ENCODE data around the gene CAMK1G. TPM values are rescaled to one million over a fixed set of nuclear protein-coding genes. Genes with fewer than 3 reads are reported as not detected.

Gene CAMK1G
- polyA plus RNA-seq, 2 donors, result 0.01 TPM; not detected in 1

DNA sequence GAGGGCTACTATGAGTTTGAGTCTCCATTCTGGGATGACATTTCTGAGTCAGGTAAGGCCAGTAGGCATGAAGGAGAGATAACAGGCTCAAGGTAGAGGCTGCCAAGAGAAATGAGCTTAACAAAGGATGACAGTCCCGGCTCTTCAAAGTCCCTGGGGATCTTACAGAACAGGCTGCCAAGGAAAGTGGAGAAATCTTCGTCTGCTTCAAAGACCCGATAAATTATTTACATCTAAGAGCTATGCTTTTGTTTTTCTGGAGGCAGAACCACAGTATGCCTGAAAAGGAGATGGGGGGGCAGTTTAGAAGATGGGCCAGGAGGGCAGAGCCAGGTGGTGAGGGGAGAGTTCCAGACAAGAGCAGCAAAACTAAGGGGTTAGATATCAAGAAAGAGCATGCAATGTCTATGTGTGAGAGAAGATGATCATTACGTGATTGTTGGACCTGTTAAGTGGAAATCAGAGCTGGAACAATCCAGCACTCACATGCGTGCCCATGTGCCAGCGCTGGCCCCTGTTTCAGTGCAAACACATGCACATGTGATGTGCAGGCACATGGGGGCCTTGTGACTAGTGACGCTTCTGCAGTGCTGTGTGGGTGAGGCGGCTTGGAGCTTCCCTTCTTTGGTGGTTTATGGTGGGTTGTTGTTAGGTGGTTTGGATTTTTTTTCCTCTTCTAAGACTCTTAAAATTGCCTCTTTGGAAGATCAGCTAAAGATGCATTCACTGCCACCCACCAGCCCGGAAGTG, 25.7 kb downstream of the CAMK1G start:
- WGBS, 2 donors, result 81 to 84% methylated on average over 9 of the region's 9 CpGs
- Histone ChIP-seq H3K27ac (ENCODE audit: low read depth in 2 of 2, low read length in 1 of 2) (no peak overlapping the region), H3K36me3 (ENCODE audit: control insufficient read depth in 2 of 2, insufficient read depth in 2 of 2, low read length in 1 of 2) (no peaks in the 10 kb centered on the region), H3K4me3 (ENCODE audit: low read depth in 1 of 2, low read length in 2 of 2) (no peak overlapping the region), H3K4me1 (ENCODE audit: control insufficient read depth in 2 of 2, insufficient read depth in 2 of 2, low read length in 1 of 2) (peaks cover 0 to 4% of the 10 kb centered on the region in 2 donors), H3K27me3 (ENCODE audit: control insufficient read depth in 1 of 2, insufficient read depth in 2 of 2, low read length in 2 of 2) (no peaks in the 10 kb centered on the region), H3K9me3 (ENCODE audit: control insufficient read depth in 2 of 2, insufficient read depth in 1 of 2, low read depth in 1 of 2, low read length in 1 of 2) (no peaks in the 10 kb centered on the region)

GRCh38 chr1:209609791-209610630, 26.5 kb downstream of the CAMK1G start:
- no peak overlapping the region for H3K27ac ChIP-seq (ENCODE audit: low read depth in 2 of 2, low read length in 1 of 2)
- 79 to 89% methylated on average over 8 of the region's 8 CpGs for whole genome bisulfite sequencing, 2 donors
- peaks cover 0 to 1% of the 10 kb centered on the region in 2 donors for H3K36me3 ChIP-seq (ENCODE audit: control insufficient read depth in 2 of 2, insufficient read depth in 2 of 2, low read length in 1 of 2)
- H3K4me1 ChIP-seq (ENCODE audit: control insufficient read depth in 2 of 2, insufficient read depth in 2 of 2, low read length in 1 of 2), result peaks cover 0 to 4% of the 10 kb centered on the region in 2 donors
- H3K9me3 ChIP-seq (ENCODE audit: control insufficient read depth in 2 of 2, insufficient read depth in 1 of 2, low read depth in 1 of 2, low read length in 1 of 2), result no peaks in the 10 kb centered on the region
- no peaks in the 10 kb centered on the region for H3K27me3 ChIP-seq (ENCODE audit: control insufficient read depth in 1 of 2, insufficient read depth in 2 of 2, low read length in 2 of 2)
- no peak overlapping the region for H3K4me3 ChIP-seq (ENCODE audit: low read depth in 1 of 2, low read length in 2 of 2)

DNA sequence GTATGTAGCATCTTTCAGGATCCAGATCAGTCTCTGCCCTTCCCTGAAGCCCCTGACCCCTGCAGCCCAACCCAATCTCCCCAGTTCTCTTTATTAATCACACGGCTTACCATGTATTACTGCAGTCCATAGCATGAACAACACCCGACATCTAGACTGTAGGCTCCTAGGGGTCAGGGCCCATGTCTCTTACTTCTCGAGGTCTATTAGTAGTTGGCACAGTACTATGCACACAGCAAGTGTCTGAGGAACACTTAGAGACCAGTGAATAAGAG, 27.1 kb downstream of the CAMK1G start:
- Histone ChIP-seq H3K4me1 (ENCODE audit: control insufficient read depth in 2 of 2, insufficient read depth in 2 of 2, low read length in 1 of 2) (peaks cover 0 to 4% of the 10 kb centered on the region in 2 donors), H3K9me3 (ENCODE audit: control insufficient read depth in 2 of 2, insufficient read depth in 1 of 2, low read depth in 1 of 2, low read length in 1 of 2) (no peaks in the 10 kb centered on the region), H3K27ac (ENCODE audit: low read depth in 2 of 2, low read length in 1 of 2) (no peak overlapping the region), H3K27me3 (ENCODE audit: control insufficient read depth in 1 of 2, insufficient read depth in 2 of 2, low read length in 2 of 2) (no peaks in the 10 kb centered on the region), H3K36me3 (ENCODE audit: control insufficient read depth in 2 of 2, insufficient read depth in 2 of 2, low read length in 1 of 2) (peaks cover 0 to 5% of the 10 kb centered on the region in 2 donors), H3K4me3 (ENCODE audit: low read depth in 1 of 2, low read length in 2 of 2) (no peak overlapping the region)
- 85 to 90% methylated on average over 3 of the region's 3 CpGs for WGBS, 2 donors

- H3K27me3 ChIP-seq (ENCODE audit: control insufficient read depth in 1 of 2, insufficient read depth in 2 of 2, low read length in 2 of 2), result no peaks in the 10 kb centered on the region
- H3K4me3 ChIP-seq (ENCODE audit: low read depth in 1 of 2, low read length in 2 of 2), result no peak overlapping the region
- no peak overlapping the region for H3K27ac ChIP-seq (ENCODE audit: low read depth in 2 of 2, low read length in 1 of 2)
- H3K36me3 ChIP-seq (ENCODE audit: control insufficient read depth in 2 of 2, insufficient read depth in 2 of 2, low read length in 1 of 2), result peaks cover 0 to 5% of the 10 kb centered on the region in 2 donors
- peaks cover 0 to 4% of the 10 kb centered on the region in 2 donors for H3K4me1 ChIP-seq (ENCODE audit: control insufficient read depth in 2 of 2, insufficient read depth in 2 of 2, low read length in 1 of 2)
- no peaks in the 10 kb centered on the region for H3K9me3 ChIP-seq (ENCODE audit: control insufficient read depth in 2 of 2, insufficient read depth in 1 of 2, low read depth in 1 of 2, low read length in 1 of 2)
- 84 to 89% methylated on average over 13 of the region's 13 CpGs for WGBS, 2 donors
These were observed 28.5 kb downstream of the CAMK1G start for GRCh38 chr1:209611771-209612570.

- Histone ChIP-seq H3K4me3 (ENCODE audit: low read depth in 1 of 2, low read length in 2 of 2) (no peak overlapping the region), H3K27ac (ENCODE audit: low read depth in 2 of 2, low read length in 1 of 2) (no peak overlapping the region), H3K27me3 (ENCODE audit: control insufficient read depth in 1 of 2, insufficient read depth in 2 of 2, low read length in 2 of 2) (no peaks in the 10 kb centered on the region), H3K9me3 (ENCODE audit: control insufficient read depth in 2 of 2, insufficient read depth in 1 of 2, low read depth in 1 of 2, low read length in 1 of 2) (no peaks in the 10 kb centered on the region), H3K4me1 (ENCODE audit: control insufficient read depth in 2 of 2, insufficient read depth in 2 of 2, low read length in 1 of 2) (peaks cover 0 to 2% of the 10 kb centered on the region in 2 donors), H3K36me3 (ENCODE audit: control insufficient read depth in 2 of 2, insufficient read depth in 2 of 2, low read length in 1 of 2) (peaks cover 0 to 5% of the 10 kb centered on the region in 2 donors)
- WGBS, 2 donors, result 75 to 82% methylated on average over 12 of the region's 12 CpGs
These were observed 29.3 kb downstream of the CAMK1G start for GRCh38 chr1:209612646-209613399.

GRCh38 chr1:209613400-209614150, 30.1 kb downstream of the CAMK1G start:
- no peaks in the 10 kb centered on the region for H3K4me1 ChIP-seq (ENCODE audit: control insufficient read depth in 2 of 2, insufficient read depth in 2 of 2, low read length in 1 of 2)
- no peak overlapping the region for H3K27ac ChIP-seq (ENCODE audit: low read depth in 2 of 2, low read length in 1 of 2)
- WGBS, 2 donors, result 56 to 61% methylated on average over 4 of the region's 4 CpGs
- H3K27me3 ChIP-seq (ENCODE audit: control insufficient read depth in 1 of 2, insufficient read depth in 2 of 2, low read length in 2 of 2), result no peaks in the 10 kb centered on the region
- no peaks in the 10 kb centered on the region for H3K9me3 ChIP-seq (ENCODE audit: control insufficient read depth in 2 of 2, insufficient read depth in 1 of 2, low read depth in 1 of 2, low read length in 1 of 2)
- peaks cover 0 to 5% of the 10 kb centered on the region in 2 donors for H3K36me3 ChIP-seq (ENCODE audit: control insufficient read depth in 2 of 2, insufficient read depth in 2 of 2, low read length in 1 of 2)
- H3K4me3 ChIP-seq (ENCODE audit: low read depth in 1 of 2, low read length in 2 of 2), result no peak overlapping the region

DNA sequence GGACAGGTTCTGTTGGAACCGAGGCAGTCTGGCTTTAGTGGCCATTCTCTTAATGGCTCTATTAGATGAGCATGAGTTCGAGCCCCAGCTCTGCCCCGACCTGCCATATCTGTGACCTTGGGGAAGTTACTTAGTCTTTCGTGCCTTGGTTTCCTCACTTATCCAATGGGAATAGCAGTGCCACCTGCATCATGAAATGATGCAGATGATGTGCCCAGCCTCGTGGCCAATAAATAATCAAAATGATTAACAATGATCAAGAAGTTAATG, 30.6 kb downstream of the CAMK1G start:
- no peaks in the 10 kb centered on the region for H3K4me1 ChIP-seq (ENCODE audit: control insufficient read depth in 2 of 2, insufficient read depth in 2 of 2, low read length in 1 of 2)
- H3K9me3 ChIP-seq (ENCODE audit: control insufficient read depth in 2 of 2, insufficient read depth in 1 of 2, low read depth in 1 of 2, low read length in 1 of 2), result no peaks in the 10 kb centered on the region
- H3K27ac ChIP-seq (ENCODE audit: low read depth in 2 of 2, low read length in 1 of 2), result no peak overlapping the region
- WGBS, 2 donors, result 84 to 86% methylated on average over 5 of the region's 5 CpGs
- no peak overlapping the region for H3K4me3 ChIP-seq (ENCODE audit: low read depth in 1 of 2, low read length in 2 of 2)
- no peaks in the 10 kb centered on the region for H3K27me3 ChIP-seq (ENCODE audit: control insufficient read depth in 1 of 2, insufficient read depth in 2 of 2, low read length in 2 of 2)
- H3K36me3 ChIP-seq (ENCODE audit: control insufficient read depth in 2 of 2, insufficient read depth in 2 of 2, low read length in 1 of 2), result peaks cover 0 to 5% of the 10 kb centered on the region in 2 donors

GRCh38 chr1:209614906-209615305, 31.4 kb downstream of the CAMK1G start:
- Histone ChIP-seq H3K27ac (ENCODE audit: low read depth in 2 of 2, low read length in 1 of 2) (no peak overlapping the region), H3K9me3 (ENCODE audit: control insufficient read depth in 2 of 2, insufficient read depth in 1 of 2, low read depth in 1 of 2, low read length in 1 of 2) (no peaks in the 10 kb centered on the region), H3K4me1 (ENCODE audit: control insufficient read depth in 2 of 2, insufficient read depth in 2 of 2, low read length in 1 of 2) (no peaks in the 10 kb centered on the region), H3K4me3 (ENCODE audit: low read depth in 1 of 2, low read length in 2 of 2) (no peak overlapping the region), H3K27me3 (ENCODE audit: control insufficient read depth in 1 of 2, insufficient read depth in 2 of 2, low read length in 2 of 2) (no peaks in the 10 kb centered on the region), H3K36me3 (ENCODE audit: control insufficient read depth in 2 of 2, insufficient read depth in 2 of 2, low read length in 1 of 2) (peaks cover 0 to 5% of the 10 kb centered on the region in 2 donors)
- 93 to 98% methylated on average over 5 of the region's 5 CpGs for WGBS, 2 donors
